Muscle layer of duodenum (tissue), 2 donors: ENCODE measurements around the gene RAF1.

ENCODE experiments used
- H3K27ac ChIP-seq: one replicate; pipeline ENCODE4 v1.7.0; 2013; ENCODE audit warnings: mild to moderate bottlenecking, low read length
- H3K27me3 ChIP-seq: one replicate; pipeline ENCODE4 v1.7.0; 2013; ENCODE audit warnings: low read depth, mild to moderate bottlenecking, control low read depth, low read length
- H3K36me3 ChIP-seq, 2 donors: one replicate each; pipeline ENCODE4 v1.7.0; 2013; ENCODE audit warnings: low read length in 2 of 2, control low read depth in 1 of 2, mild to moderate bottlenecking in 1 of 2; ENCODE audit not compliant: insufficient read depth in 2 of 2, control insufficient read depth in 1 of 2
- H3K4me1 ChIP-seq, 2 donors: one replicate each; pipeline ENCODE4 v1.7.0; 2013; ENCODE audit warnings: low read length in 2 of 2, mild to moderate bottlenecking in 2 of 2, control low read depth in 1 of 2, moderate library complexity in 1 of 2; ENCODE audit not compliant: insufficient read depth in 2 of 2, control insufficient read depth in 1 of 2
- H3K4me3 ChIP-seq, 2 donors: one replicate each; pipeline ENCODE4 v1.7.0; 2013; ENCODE audit warnings: low read length in 2 of 2, low read depth in 1 of 2, mild to moderate bottlenecking in 1 of 2
- H3K9me3 ChIP-seq, 2 donors: one replicate each; pipeline ENCODE4 v1.7.0; 2013; ENCODE audit warnings: low read length in 2 of 2, control low read depth in 1 of 2, mild to moderate bottlenecking in 1 of 2; ENCODE audit not compliant: control insufficient read depth in 1 of 2
- donor health status: healthy.

RAF1 gene

GRCh38 chr3:12613250-12613649 is 50.7 kb downstream of the RAF1 start:
- H3K27me3 ChIP-seq = no peaks in the 10 kb centered on the region
- no peak overlapping the region for H3K4me3 ChIP-seq
- H3K4me1 ChIP-seq = peaks cover 0 to 5% of the 10 kb centered on the region in 2 donors
- H3K36me3 ChIP-seq = peaks cover 30 to 44% of the 10 kb centered on the region in 2 donors
- H3K27ac ChIP-seq = no peak overlapping the region
- no peaks in the 10 kb centered on the region for H3K9me3 ChIP-seq

GRCh38 chr3:12612514-12613226 is 51.2 kb downstream of the RAF1 start:
- peaks cover 0 to 5% of the 10 kb centered on the region in 2 donors for H3K4me1 ChIP-seq
- no peak overlapping the region for H3K27ac ChIP-seq
- H3K9me3 ChIP-seq = no peaks in the 10 kb centered on the region
- H3K27me3 ChIP-seq = no peaks in the 10 kb centered on the region
- H3K4me3 ChIP-seq = no peak overlapping the region
- peaks cover 29 to 38% of the 10 kb centered on the region in 2 donors for H3K36me3 ChIP-seq

DNA sequence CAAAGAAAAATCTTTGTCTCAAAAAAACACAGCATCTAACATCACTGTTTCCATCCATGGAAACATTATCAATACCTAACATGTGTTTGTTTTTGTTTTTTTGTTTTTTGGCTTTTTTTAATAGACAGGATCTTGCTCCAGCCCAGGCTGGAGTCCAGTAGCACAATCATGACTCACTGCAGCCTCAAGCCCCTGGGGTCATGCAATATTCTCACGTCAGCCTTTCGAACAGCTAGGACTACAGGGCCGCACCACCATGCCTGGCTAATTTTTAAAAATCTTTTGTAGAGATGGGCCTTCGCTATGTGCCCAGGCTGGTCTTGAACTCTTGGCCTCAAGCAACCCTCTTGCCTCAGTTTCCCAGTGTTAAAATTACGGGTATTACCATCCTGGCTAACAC is 52.8 kb downstream of the RAF1 start:
- no peaks in the 10 kb centered on the region for H3K9me3 ChIP-seq
- peaks cover 34 to 39% of the 10 kb centered on the region in 2 donors for H3K36me3 ChIP-seq
- H3K27me3 ChIP-seq = no peaks in the 10 kb centered on the region
- no peak overlapping the region for H3K27ac ChIP-seq
- no peak overlapping the region for H3K4me3 ChIP-seq
- H3K4me1 ChIP-seq = peaks cover 0 to 5% of the 10 kb centered on the region in 2 donors

DNA sequence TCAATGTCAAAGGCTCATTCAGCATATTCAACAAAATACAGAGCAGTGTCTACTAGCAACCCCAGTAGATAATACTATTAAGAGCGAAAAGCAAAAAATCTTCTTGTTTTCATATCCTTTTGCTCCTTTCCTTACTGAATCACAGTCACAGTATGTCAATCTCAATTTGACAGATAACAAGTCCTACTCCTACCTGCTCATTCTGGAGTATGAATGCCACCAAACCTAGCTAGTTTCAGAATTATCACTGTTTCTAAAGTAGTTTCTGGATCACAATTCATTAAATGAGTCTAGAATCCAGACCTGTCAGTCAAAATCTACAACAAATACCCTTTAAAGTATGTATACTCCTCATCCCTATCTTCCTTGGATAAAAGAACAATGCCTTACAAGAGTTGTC is 55.5 kb downstream of the RAF1 start:
- H3K27ac ChIP-seq = no peak overlapping the region
- no peak overlapping the region for H3K4me3 ChIP-seq
- H3K36me3 ChIP-seq = peaks cover 39 to 47% of the 10 kb centered on the region in 2 donors
- no peaks in the 10 kb centered on the region for H3K4me1 ChIP-seq
- no peaks in the 10 kb centered on the region for H3K9me3 ChIP-seq
- no peaks in the 10 kb centered on the region for H3K27me3 ChIP-seq

GRCh38 chr3:12603969-12604368 is 59.9 kb downstream of the RAF1 start:
- Histone ChIP-seq H3K27me3 (no peaks in the 10 kb centered on the region), H3K9me3 (no peaks in the 10 kb centered on the region), H3K4me3 (no peak overlapping the region), H3K27ac (no peak overlapping the region), H3K4me1 (no peaks in the 10 kb centered on the region), H3K36me3 (peaks cover 44 to 53% of the 10 kb centered on the region in 2 donors)

- Histone ChIP-seq H3K27me3 (no peaks in the 10 kb centered on the region), H3K27ac (no peak overlapping the region), H3K4me3 (no peak overlapping the region), H3K9me3 (no peaks in the 10 kb centered on the region), H3K4me1 (no peaks in the 10 kb centered on the region), H3K36me3 (peaks cover 50 to 51% of the 10 kb centered on the region in 2 donors)
Observed at GRCh38 chr3:12601072-12601471, 62.8 kb downstream of the RAF1 start.

- H3K36me3 ChIP-seq = peaks cover 53 to 63% of the 10 kb centered on the region in 2 donors
- no peaks in the 10 kb centered on the region for H3K9me3 ChIP-seq
- no peak overlapping the region for H3K27ac ChIP-seq
- H3K4me1 ChIP-seq = no peaks in the 10 kb centered on the region
- H3K4me3 ChIP-seq = no peak overlapping the region
- no peaks in the 10 kb centered on the region for H3K27me3 ChIP-seq
Observed at GRCh38 chr3:12598890-12599289, 65.0 kb downstream of the RAF1 start.

GRCh38 chr3:12593473-12593872 is 70.4 kb downstream of the RAF1 start:
- Histone ChIP-seq H3K36me3 (peaks cover 50 to 80% of the 10 kb centered on the region in 2 donors), H3K4me1 (no peaks in the 10 kb centered on the region), H3K27me3 (no peaks in the 10 kb centered on the region), H3K27ac (no peak overlapping the region), H3K4me3 (no peak overlapping the region), H3K9me3 (no peaks in the 10 kb centered on the region)

GRCh38 chr3:12591997-12592715 is 71.8 kb downstream of the RAF1 start:
- Histone ChIP-seq H3K27ac (no peak overlapping the region), H3K9me3 (no peaks in the 10 kb centered on the region), H3K27me3 (no peaks in the 10 kb centered on the region), H3K4me3 (no peak overlapping the region), H3K4me1 (no peaks in the 10 kb centered on the region), H3K36me3 (peaks cover 56 to 78% of the 10 kb centered on the region in 2 donors)

DNA sequence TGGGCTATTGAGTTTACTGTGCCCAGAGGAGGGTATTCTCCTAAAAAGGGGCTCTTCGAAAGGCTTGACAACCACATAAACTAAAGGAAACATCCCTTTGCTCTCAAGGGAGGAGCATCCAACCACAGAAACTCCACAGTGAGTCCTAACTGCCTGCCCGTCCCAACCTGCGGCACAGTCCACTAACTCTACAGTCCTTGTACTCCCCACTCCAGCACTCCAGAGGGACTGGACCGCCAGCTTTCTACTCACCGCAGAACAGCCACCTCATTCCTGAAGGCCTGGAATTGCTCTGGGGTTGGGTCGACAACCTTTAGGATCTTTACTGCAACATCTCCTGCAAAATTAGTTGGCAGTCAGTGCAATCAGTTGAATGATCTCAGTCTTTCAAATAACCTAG is 72.5 kb downstream of the RAF1 start:
- peaks cover 55 to 76% of the 10 kb centered on the region in 2 donors for H3K36me3 ChIP-seq

GRCh38 chr3:12590096-12590495 is 73.8 kb downstream of the RAF1 start:
- Histone ChIP-seq H3K4me3 (no peak overlapping the region), H3K36me3 (peaks cover 55 to 79% of the 10 kb centered on the region in 2 donors), H3K27ac (no peak overlapping the region), H3K4me1 (no peaks in the 10 kb centered on the region), H3K9me3 (no peaks in the 10 kb centered on the region), H3K27me3 (no peaks in the 10 kb centered on the region)

More for the DNA sequence above, 72.5 kb downstream of the RAF1 start:
- H3K4me1 ChIP-seq = no peaks in the 10 kb centered on the region
- no peak overlapping the region for H3K27ac ChIP-seq
- no peak overlapping the region for H3K4me3 ChIP-seq
- no peaks in the 10 kb centered on the region for H3K27me3 ChIP-seq
- H3K9me3 ChIP-seq = no peaks in the 10 kb centered on the region
